Astrocyte (in vitro differentiated cells and primary cell): ENCODE results near the gene CELF4. TPM values are rescaled to one million over a fixed set of nuclear protein-coding genes. Genes with fewer than 3 reads are reported as not detected.

Experiments
- DNase-seq: peaks from one replicate; pipeline ENCODE4 v3.0.0-alpha.2; 2010; ENCODE audit warnings: low read depth
- FAIRE-seq: peaks from 2 replicates; lab custom pipeline; 2011; peaks lifted over from hg19 to GRCh38; lab: Jason Lieb, UNC
- H2AFZ ChIP-seq: 2 replicates; pipeline ENCODE4 v1.6.0; 2012; ENCODE audit warnings: low read depth, low read length, inconsistent platforms
- H3K27ac ChIP-seq: 2 replicates; pipeline ENCODE4 v1.5.1; 2011; ENCODE audit warnings: low read depth, low read length, inconsistent platforms
- H3K27me3 ChIP-seq: 2 replicates; pipeline ENCODE4 v1.6.0; 2011; ENCODE audit warnings: low read length, inconsistent platforms; ENCODE audit not compliant: insufficient read depth
- H3K36me3 ChIP-seq: 2 replicates; pipeline ENCODE4 v1.5.1; 2011; ENCODE audit warnings: low read length, inconsistent platforms; ENCODE audit not compliant: insufficient read depth
- H3K4me1 ChIP-seq: 2 replicates; pipeline ENCODE4 v1.5.1; 2011; ENCODE audit warnings: low read length, inconsistent platforms; ENCODE audit not compliant: insufficient read depth
- H3K4me2 ChIP-seq: 2 replicates; pipeline ENCODE4 v1.6.0; 2012; ENCODE audit warnings: low read length, inconsistent platforms
- H3K4me3 ChIP-seq: 2 replicates; pipeline ENCODE4 v1.5.1; 2011; ENCODE audit warnings: low read depth, mild to moderate bottlenecking, low read length, inconsistent platforms; ENCODE audit not compliant: insufficient read depth
- H3K79me2 ChIP-seq: 2 replicates; pipeline ENCODE4 v1.6.0; 2012; ENCODE audit warnings: mild to moderate bottlenecking, low read length, inconsistent platforms; ENCODE audit not compliant: insufficient read depth
- H3K9ac ChIP-seq: 2 replicates; pipeline ENCODE4 v1.6.0; 2012; ENCODE audit warnings: mild to moderate bottlenecking, low read length, inconsistent platforms
- H3K9me3 ChIP-seq: 2 replicates; pipeline ENCODE4 v1.5.1; 2012; ENCODE audit warnings: low read depth, mild to moderate bottlenecking, low read length, inconsistent platforms; ENCODE audit not compliant: insufficient read depth
- H4K20me1 ChIP-seq: 2 replicates; pipeline ENCODE4 v1.6.0; 2012; ENCODE audit warnings: low read length, inconsistent platforms; ENCODE audit not compliant: insufficient read depth
- H3K27ac Mint-ChIP-seq: one replicate; pipeline ENCODE4 v1.8.0; 2021; ENCODE audit warnings: mild to moderate bottlenecking, mixed read lengths; ENCODE audit not compliant: unreplicated experiment
- H3K27me3 Mint-ChIP-seq: one replicate; pipeline ENCODE4 v1.8.0; 2021; ENCODE audit warnings: low read depth, mixed read lengths; ENCODE audit not compliant: unreplicated experiment
- H3K36me3 Mint-ChIP-seq: one replicate; pipeline ENCODE4 v1.8.0; 2021; ENCODE audit warnings: low read depth, mixed read lengths; ENCODE audit not compliant: unreplicated experiment
- H3K4me1 Mint-ChIP-seq: one replicate; pipeline ENCODE4 v1.8.0; 2021; ENCODE audit warnings: low read depth, mixed read lengths; ENCODE audit not compliant: unreplicated experiment
- H3K4me3 Mint-ChIP-seq: one replicate; pipeline ENCODE4 v1.8.0; 2021; ENCODE audit warnings: mild to moderate bottlenecking, moderate library complexity, mixed read lengths; ENCODE audit not compliant: unreplicated experiment
- H3K9me3 Mint-ChIP-seq: one replicate; pipeline ENCODE4 v1.8.0; 2021; ENCODE audit warnings: mild to moderate bottlenecking, mixed read lengths; ENCODE audit not compliant: unreplicated experiment
- CTCF ChIP-seq: IDR thresholded peaks from 2 replicates; pipeline ENCODE4 v1.5.1; 2011; ENCODE audit warnings: low read depth, mild to moderate bottlenecking, inconsistent platforms, low read length, moderate library complexity; ENCODE audit not compliant: insufficient read depth
- EZH2 ChIP-seq: IDR thresholded peaks from 2 replicates; pipeline ENCODE4 v1.6.1; 2012; ENCODE audit warnings: mild to moderate bottlenecking, low read length, inconsistent platforms; ENCODE audit not compliant: insufficient read depth
- total RNA-seq: library from RNA; stranded (reverse); gene quantifications from 2 replicates; pipeline ENCODE4 v1.2.1, GENCODE V29; 2021

Gene CELF4
- total RNA-seq, 1 donor from 2014 or later, result 0.16 TPM

- no peak overlapping the region for H3K27ac ChIP-seq
- DNase-seq (no peak), FAIRE-seq (no peak)
Measured at GRCh38 chr18:37247497-37248161, 318.0 kb downstream of the CELF4 start.

GRCh38 chr18:37246779-37247340 is 318.7 kb downstream of the CELF4 start:
- Mint-ChIP-seq H3K9me3 (no peaks in the 10 kb centered on the region), H3K36me3 (no peaks in the 10 kb centered on the region), H3K27ac (no peak overlapping the region), H3K4me1 (no peaks in the 10 kb centered on the region), H3K4me3 (no peak overlapping the region), H3K27me3 (peaks cover 45% of the 10 kb centered on the region)
- Histone ChIP-seq H2AFZ (no peak overlapping the region), H3K9me3 (no peaks in the 10 kb centered on the region), H3K27ac (no peak overlapping the region), H3K9ac (no peak overlapping the region), H4K20me1 (no peaks in the 10 kb centered on the region), H3K4me1 (no peaks in the 10 kb centered on the region), H3K4me3 (no peak overlapping the region), H3K79me2 (no peaks in the 10 kb centered on the region), H3K27me3 (no peaks in the 10 kb centered on the region), H3K36me3 (no peaks in the 10 kb centered on the region), H3K4me2 (no peak overlapping the region)
- no peak for TF ChIP-seq EZH2
- no peak for TF ChIP-seq CTCF
- FAIRE-seq (no peak), DNase-seq (no peak)

More at GRCh38 chr18:37247497-37248161, 318.0 kb downstream of the CELF4 start:
- no peak overlapping the region for H3K4me3 ChIP-seq
- H3K79me2 ChIP-seq, result no peaks in the 10 kb centered on the region
- TF ChIP-seq EZH2, result no peak
- no peak overlapping the region for H3K4me3 Mint-ChIP-seq
- no peaks in the 10 kb centered on the region for H3K36me3 Mint-ChIP-seq
- H3K27me3 ChIP-seq, result no peaks in the 10 kb centered on the region
- no peak overlapping the region for H3K9ac ChIP-seq
- H3K4me1 Mint-ChIP-seq, result no peaks in the 10 kb centered on the region
- H3K36me3 ChIP-seq, result no peaks in the 10 kb centered on the region
- H3K9me3 Mint-ChIP-seq, result peaks cover 3% of the 10 kb centered on the region
- H2AFZ ChIP-seq, result no peak overlapping the region
- H4K20me1 ChIP-seq, result no peaks in the 10 kb centered on the region
- peaks cover 50% of the 10 kb centered on the region for H3K27me3 Mint-ChIP-seq
- no peaks in the 10 kb centered on the region for H3K9me3 ChIP-seq
- no peaks in the 10 kb centered on the region for H3K4me1 ChIP-seq
- H3K27ac Mint-ChIP-seq, result no peak overlapping the region
- H3K4me2 ChIP-seq, result no peak overlapping the region

DNA sequence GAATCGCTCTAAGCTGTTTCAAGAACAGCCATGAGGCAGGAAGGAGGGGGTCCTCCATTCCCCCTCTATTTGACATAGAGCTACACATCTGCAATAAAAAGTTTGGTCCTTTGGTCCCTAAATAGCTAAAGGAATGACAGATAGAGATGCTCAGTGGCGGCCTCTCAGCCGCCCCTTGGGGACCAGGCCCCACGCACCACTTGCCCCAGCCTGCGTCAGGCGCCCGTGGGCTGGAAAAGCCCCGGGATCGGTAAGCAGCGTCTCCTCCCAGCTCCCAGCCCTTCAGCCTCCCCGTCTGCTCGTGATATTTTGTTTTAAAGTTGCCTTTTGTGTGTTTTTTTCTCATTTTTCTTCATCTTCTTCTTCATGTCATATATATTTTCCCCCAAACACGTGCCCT is 321.0 kb downstream of the CELF4 start:
- H3K36me3 Mint-ChIP-seq, result no peaks in the 10 kb centered on the region
- no peak for FAIRE-seq
- no peak overlapping the region for H3K4me3 Mint-ChIP-seq
- no peak overlapping the region for H3K27ac Mint-ChIP-seq
- no peaks in the 10 kb centered on the region for H3K4me1 Mint-ChIP-seq
- no peak for DNase-seq
- Histone ChIP-seq H3K27ac (no peak overlapping the region), H4K20me1 (no peaks in the 10 kb centered on the region), H3K4me3 (no peak overlapping the region), H3K4me1 (no peaks in the 10 kb centered on the region), H2AFZ (no peak overlapping the region), H3K9me3 (no peaks in the 10 kb centered on the region), H3K27me3 (no peaks in the 10 kb centered on the region), H3K79me2 (no peaks in the 10 kb centered on the region), H3K36me3 (no peaks in the 10 kb centered on the region), H3K4me2 (no peak overlapping the region), H3K9ac (no peak overlapping the region)
- TF ChIP-seq EZH2, result no peak
- no peak for TF ChIP-seq CTCF
- no peaks in the 10 kb centered on the region for H3K9me3 Mint-ChIP-seq
- peaks cover 48% of the 10 kb centered on the region for H3K27me3 Mint-ChIP-seq
